Body of pancreas (tissue), 4 donors: Measurements from ENCODE around the gene RPS29.

Experiments used
- POLR2A ChIP-seq, 3 donors: fragments of 450-650 bp; IDR thresholded peaks; one replicate each; pipeline ENCODE4 v1.6.1; 2016; ENCODE audit warnings: antibody characterized with exemption in 3 of 3, mild to moderate bottlenecking in 2 of 3
- TF ChIP-seq, protein P1 (sequence below), 7 experiments: fragments of 450-650 bp in 4 of 7; fragments of 200-600 bp in 3 of 7; sonication (generic) in 3 of 7; IDR thresholded peaks; one replicate each; pipeline ENCODE4 v1.5.1; 2016 to 2019; ENCODE audit warnings: antibody characterized with exemption in 7 of 7

DNA sequence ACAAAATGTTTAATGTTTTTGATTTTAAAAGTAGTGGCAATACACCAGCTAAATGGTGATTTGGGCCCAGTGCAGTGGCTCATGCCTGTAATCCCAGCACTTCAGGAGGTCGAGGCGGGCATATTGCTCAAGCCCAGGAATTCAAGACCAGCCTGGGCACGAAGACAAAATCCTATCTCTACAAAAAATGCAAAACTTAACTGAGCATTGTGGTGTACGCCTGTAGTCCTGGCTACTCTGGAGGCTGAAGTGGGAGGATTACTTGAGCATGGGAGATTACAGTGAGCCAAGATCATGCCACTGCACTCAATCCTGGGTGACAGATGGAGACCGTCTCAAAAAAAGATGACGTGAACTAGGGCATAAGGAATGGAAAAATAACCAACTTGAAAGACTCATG is 29.6 kb upstream of the RPS29 start:
- TF ChIP-seq POLR2A (IDR thresholded peaks at IDR 0.05): no peak
- TF ChIP-seq, protein P1, sequence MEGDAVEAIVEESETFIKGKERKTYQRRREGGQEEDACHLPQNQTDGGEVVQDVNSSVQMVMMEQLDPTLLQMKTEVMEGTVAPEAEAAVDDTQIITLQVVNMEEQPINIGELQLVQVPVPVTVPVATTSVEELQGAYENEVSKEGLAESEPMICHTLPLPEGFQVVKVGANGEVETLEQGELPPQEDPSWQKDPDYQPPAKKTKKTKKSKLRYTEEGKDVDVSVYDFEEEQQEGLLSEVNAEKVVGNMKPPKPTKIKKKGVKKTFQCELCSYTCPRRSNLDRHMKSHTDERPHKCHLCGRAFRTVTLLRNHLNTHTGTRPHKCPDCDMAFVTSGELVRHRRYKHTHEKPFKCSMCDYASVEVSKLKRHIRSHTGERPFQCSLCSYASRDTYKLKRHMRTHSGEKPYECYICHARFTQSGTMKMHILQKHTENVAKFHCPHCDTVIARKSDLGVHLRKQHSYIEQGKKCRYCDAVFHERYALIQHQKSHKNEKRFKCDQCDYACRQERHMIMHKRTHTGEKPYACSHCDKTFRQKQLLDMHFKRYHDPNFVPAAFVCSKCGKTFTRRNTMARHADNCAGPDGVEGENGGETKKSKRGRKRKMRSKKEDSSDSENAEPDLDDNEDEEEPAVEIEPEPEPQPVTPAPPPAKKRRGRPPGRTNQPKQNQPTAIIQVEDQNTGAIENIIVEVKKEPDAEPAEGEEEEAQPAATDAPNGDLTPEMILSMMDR (IDR thresholded peaks at IDR 0.05): no peak
